GM19397 (cell line): ENCODE data around the gene SLC10A1.
"Not testable (repeated sequence)": the region's sequence is repeated elsewhere in the genome, so short reads cannot be mapped to it uniquely, and the experiment has no call there.

Experiments
- ATAC-seq: cut with Tn5 transposase; IDR thresholded peaks from one replicate; pipeline ENCODE4 v1.9.1; 2021; ENCODE audit warnings: mild to moderate bottlenecking, moderate library complexity; ENCODE audit not compliant: unreplicated experiment

SLC10A1 gene

GRCh38 chr14:69796797-69797500 lies at the start of gene SLC10A1:
Gene SLC10A1, minus strand, starts transcription at chr14:69797241. Its CDS starts 86 bp downstream, at chr14:69797155.
- ATAC-seq, result no peak

- no peak for ATAC-seq
Measured at GRCh38 chr14:69845787-69846186, 48.7 kb upstream of the SLC10A1 start.

DNA sequence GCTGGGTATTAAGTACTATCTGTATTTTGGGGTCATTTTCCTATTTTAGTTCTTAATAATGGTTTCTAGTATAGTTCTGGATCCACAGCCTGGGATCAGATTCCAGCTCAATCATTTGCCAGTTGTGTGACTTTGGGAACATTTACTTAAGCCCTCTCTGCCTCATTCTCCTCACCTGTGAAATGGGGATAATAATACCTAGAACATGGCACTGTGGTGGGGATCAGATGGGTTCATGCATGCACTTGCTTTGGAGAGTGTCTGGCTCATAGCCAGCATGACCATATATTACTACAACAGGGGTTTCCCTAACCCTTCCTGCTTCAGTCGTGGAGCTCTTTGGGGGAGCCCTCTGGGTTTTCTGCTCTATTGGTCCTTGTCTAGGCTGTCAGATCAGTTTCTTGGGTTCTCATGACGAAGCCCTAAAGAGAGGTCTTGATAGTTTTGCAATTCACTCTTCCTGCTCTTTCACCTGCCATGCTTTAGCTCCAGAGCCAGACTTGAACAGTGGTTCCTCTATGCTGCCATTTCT lies 48.1 kb upstream of the SLC10A1 start:
- ATAC-seq, result no peak

DNA sequence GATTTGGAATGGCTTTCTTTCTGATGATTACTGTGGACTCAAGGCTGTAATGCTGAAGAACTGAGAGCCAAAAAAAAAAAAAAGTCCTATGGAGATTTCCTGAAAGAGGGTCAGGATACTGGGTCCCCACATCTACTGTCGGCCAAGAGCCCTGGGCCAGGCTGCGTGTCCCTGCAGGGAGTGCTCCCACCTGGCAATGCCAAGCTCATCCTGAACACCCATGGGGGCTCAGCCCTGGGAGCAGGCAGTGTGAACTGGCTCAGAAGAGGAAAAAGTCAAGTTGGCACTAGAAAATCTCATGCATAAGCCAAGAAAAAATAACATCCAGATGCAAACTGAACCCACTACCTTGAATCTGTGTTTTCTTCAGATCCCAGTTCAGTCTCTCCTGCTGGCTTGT lies 47.1 kb upstream of the SLC10A1 start:
- ATAC-seq, result no peak

DNA sequence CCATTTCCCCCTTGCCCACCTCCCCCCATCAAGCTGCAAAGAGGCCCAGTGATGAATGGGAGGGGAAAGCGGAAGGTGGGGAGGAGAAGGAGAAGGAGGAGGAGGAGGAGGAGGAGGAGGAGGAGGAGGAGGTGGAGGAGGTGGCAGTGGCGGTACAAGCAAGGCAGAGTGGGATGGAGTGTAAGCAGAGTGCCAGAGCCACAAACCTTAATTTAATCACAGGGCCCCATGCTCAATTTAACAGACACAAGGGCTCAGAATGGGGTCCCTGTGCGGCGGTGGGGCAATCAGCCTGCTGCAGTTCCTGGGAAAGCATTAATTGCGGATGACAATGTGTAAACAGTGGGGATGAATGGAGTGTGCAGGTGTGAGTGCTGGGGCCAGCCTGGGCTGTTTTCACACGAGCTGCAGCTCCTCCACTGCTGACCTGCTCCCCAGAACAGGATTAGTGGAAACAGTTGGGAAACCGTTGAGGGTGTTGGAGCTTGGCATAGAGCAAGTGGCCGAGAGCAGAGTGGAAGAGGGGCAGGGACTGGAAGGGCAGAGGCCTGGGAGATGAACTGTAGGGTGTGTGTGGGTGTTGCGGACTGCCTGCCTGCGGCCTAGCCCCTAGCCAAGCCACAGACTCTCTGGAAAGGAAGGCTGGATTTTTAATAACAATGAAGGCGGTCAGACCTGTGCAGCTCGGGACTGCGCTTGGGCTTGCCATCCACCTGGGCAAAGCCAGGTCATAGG lies 45.8 kb upstream of the SLC10A1 start:
- ATAC-seq, result no peak

- ATAC-seq, result no peak
Measured at GRCh38 chr14:69841656-69842055, 44.6 kb upstream of the SLC10A1 start.

DNA sequence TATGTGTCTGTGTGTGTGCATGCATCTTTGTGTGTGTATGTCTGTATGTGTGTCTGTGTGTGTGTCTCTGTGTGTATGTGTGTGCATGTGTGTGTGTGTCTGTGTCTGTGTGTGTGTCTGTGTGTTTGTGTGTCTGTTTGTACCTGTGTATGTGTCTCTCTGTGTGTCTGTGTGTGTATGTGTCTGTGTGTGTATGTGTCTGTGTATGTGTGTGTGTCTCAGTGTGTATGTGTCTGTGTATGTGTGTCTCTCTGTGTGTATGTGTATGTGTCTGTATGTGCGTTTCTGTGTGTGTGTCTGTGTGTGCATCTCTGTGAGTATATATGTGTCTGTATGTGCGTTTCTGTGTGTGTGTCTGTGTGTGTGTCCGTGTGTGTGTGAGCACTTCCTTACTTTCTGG lies 42.6 kb upstream of the SLC10A1 start:
- no peak for ATAC-seq

GRCh38 chr14:69838881-69839416 lies 41.9 kb upstream of the SLC10A1 start:
- no peak for ATAC-seq

- ATAC-seq, result no peak
Measured at GRCh38 chr14:69828879-69829278, 31.8 kb upstream of the SLC10A1 start.

- ATAC-seq, result no peak
Measured at GRCh38 chr14:69828354-69828753, 31.3 kb upstream of the SLC10A1 start.

GRCh38 chr14:69827560-69827959 lies 30.5 kb upstream of the SLC10A1 start:
- ATAC-seq, result no peak

DNA sequence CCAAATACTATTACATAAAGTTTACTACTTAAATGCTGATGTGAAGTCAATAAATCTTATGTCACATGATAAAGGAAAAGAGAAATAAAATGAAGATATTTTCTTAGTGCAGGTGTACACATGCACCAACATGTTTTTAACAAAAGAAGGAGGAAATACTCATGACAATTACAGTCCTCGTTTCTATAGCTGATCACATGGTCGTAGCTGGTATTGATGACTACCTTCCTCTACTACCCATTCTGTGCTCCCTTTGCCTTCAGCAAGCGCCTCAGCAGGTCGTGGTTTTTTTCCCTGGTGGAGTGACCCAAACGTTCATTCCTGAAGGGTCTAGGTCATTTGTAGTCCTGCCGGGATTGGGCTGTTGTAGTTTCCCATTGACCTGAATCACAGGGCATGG lies 25.4 kb upstream of the SLC10A1 start:
- ATAC-seq, result no peak

GRCh38 chr14:69820991-69821390 lies 23.9 kb upstream of the SLC10A1 start:
- ATAC-seq, result no peak

DNA sequence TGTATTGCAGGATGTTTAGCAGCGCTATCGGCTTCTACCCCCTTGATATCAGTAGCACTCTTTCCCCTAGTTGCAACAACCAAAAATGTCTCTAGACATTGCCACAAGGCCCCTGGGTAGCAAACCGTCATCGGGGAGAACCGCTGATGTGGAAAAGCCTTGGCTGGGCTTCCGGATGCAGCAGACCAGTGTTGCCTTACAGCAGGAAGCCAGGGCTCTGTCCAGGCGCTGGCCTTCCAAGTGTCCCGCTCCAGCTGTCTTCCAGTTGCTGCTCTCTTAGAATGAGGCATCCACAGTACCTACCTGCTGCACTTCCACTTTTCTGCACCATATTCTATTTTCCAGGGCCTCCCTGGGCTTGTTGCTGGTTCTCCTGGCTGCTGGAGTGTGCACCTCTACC lies 22.6 kb upstream of the SLC10A1 start:
- no peak for ATAC-seq

DNA sequence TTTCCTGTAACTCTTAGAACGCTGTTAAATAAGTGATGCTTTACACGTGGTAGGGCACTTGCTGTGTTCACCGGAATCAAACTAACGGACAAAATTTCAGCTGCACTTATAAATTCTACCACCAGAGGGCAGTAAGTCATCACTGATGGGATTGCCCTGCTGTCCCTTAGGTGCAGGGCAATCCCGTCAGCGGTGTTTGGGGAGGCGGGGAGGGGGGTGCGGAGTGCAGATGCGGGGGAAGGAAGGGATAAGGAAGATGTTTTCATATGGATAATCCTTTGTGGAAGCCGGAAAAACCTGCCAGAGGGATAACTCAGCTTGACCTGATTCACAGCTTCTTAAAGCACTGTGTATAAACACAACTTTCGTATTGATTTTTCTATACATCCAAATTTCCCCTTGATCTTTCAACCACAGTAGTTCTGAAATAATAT lies 21.7 kb upstream of the SLC10A1 start:
- no peak for ATAC-seq

DNA sequence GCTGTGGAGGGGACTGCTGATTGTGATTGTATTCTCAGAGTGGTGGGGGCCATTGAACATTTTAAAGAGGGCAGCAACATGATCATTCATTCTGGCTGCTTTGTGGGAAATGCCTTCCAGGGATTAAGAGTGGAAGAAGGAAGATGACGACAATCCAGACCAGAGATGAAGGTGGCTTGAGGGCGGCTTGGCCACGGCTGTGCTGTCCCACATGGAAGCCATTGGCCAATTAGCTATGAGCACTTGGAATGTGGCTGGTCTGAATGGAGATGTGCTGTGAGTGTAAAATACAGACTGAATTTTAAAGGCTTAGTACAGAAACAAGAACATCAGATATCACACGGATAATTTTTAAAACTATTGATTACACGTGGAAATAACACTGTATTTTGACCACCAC lies 19.2 kb upstream of the SLC10A1 start:
- no peak for ATAC-seq

DNA sequence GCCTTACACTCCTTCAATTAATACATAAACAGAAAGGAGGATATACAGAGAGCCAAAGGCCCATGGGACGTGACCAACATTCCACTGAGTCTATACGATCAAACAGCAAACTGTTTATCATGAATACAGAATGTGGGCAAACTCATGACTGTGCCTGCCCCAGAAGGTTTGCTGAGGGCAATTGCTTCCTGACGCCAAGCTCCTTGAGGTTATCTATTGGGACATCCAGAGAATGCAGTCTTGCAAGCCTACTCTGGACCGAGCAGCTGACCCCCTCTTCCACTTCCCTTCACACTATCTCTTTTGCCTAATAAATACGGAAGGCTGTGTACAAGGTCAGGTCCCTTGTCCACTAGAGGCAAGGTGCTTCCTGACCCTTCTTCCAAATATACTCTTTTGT lies 18.5 kb upstream of the SLC10A1 start:
- ATAC-seq, result no peak

DNA sequence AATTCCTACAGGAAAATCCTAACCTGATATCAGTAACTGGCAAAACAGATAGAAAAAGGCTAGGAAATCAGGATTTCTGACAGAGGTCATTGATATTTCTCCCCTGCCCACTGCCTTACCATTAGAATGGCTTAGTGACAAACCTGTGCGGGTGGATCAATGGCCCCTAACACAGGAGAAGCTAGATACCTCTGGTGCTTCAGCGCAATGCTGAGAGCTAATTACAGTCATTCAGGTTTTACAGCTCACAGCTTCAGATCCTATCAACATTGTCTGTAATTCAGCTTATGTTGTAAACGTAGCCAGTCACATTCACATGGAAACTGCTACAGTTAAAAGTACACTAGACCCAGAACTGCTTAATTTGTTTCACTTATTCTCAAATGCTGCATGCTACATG lies 17.4 kb upstream of the SLC10A1 start:
- ATAC-seq, result no peak

GRCh38 chr14:69813346-69813745 lies 16.3 kb upstream of the SLC10A1 start:
- ATAC-seq, result not testable (repeated sequence)

GRCh38 chr14:69812711-69813110 lies 15.7 kb upstream of the SLC10A1 start:
- ATAC-seq, result no peak

DNA sequence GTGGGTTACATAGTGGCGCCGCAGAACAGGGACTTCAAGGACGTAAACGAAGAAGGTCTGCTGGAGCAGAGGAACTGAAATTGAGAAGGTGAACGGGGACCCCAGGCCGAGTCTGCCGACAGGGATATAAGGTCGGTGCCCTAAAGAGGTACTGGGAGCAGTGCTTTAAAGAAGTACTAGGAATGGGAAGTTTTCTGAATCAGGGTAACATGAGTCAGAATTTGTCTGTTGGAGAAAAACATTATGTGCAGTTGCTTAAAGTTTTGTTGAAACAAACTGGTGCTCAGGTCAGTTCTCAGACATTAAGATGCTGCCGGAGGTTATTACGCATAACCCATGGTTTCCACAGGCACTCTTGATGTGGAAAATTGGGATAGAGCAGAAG lies 14.8 kb upstream of the SLC10A1 start:
- no peak for ATAC-seq
